T follicular helper cell (primary cell): Measurements from ENCODE around the gene CHMP4B.
"Not testable (repeated sequence)": the region's sequence is repeated elsewhere in the genome, so short reads cannot be mapped to it uniquely, and the experiment has no call there.

ENCODE experiments used
- DNase-seq: peaks from one replicate; pipeline ENCODE4 v3.0.0-alpha.2; 2020; ENCODE audit warnings: low read depth

CHMP4B gene

DNA sequence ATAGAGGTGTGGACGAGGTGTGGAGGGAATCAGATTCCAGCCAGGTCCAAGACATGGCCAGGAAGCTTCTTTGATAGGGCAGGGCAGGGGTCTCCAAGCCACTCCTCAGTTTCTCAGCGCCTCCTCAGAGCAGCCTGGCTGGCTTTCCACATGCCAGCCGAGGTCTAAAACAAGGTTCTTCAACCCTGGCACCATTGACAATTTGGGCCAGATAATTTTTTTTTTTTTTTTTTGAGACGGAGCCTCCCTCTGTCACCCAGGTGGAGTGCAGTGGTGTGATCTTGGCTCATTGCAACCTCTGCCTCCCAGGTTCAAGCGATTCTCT is 21.3 kb upstream of the CHMP4B start:
- no peak for DNase-seq

GRCh38 chr20:33790566-33790965 is 20.6 kb upstream of the CHMP4B start:
- DNase-seq: no peak

GRCh38 chr20:33791021-33791420 is 20.1 kb upstream of the CHMP4B start:
- no peak for DNase-seq

- no peak for DNase-seq
Observed at GRCh38 chr20:33791540-33791939, 19.6 kb upstream of the CHMP4B start.

- DNase-seq: peak; percentile 33
Observed at GRCh38 chr20:33791959-33792597, 19.1 kb upstream of the CHMP4B start.

- DNase-seq: not testable (repeated sequence)
Observed at GRCh38 chr20:33792598-33792989, 18.6 kb upstream of the CHMP4B start.

DNA sequence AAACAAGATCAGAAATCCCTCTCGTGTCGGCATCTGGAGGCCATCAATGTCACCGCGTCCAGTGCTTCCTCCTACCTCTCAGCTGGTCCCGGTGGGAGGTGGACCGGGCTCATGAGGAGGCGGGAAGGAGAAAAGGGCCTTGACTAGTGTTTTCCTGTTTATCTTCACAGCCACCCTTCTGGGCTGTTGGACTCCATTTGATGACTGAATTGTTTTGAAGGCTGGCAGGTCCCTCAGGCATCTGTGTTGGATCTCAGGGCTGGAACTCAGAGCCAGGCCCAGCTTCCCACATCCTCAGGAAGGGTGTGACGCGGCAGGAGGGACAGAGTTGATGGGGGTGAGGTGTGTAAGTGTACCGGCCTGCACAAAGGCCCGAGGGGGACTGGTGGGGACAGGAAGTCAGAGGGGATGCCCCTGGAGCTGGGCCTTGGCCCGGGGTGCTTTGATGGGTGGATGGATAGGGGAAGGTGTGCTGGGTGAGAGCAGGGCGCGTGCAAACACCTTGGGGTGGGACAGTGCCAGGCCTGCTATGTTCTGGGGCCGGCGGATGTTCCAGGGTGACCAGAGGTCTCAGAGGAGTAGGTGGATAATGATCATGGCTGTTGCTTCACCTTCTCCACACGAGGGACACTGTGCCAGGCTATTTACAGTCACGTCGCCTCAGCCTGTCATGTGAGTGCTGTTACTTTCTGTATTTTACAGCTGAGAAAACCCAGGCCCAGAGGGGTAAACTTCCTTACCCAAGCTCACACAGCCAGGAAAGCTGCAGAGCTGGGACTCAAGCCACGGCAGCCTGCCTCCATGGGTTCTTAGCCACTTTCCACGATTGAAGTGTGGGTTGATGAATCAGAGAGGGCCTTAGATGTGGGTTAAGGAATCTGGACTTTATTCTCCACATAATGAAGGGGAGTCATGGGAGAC is 17.9 kb upstream of the CHMP4B start:
- no peak for DNase-seq

DNA sequence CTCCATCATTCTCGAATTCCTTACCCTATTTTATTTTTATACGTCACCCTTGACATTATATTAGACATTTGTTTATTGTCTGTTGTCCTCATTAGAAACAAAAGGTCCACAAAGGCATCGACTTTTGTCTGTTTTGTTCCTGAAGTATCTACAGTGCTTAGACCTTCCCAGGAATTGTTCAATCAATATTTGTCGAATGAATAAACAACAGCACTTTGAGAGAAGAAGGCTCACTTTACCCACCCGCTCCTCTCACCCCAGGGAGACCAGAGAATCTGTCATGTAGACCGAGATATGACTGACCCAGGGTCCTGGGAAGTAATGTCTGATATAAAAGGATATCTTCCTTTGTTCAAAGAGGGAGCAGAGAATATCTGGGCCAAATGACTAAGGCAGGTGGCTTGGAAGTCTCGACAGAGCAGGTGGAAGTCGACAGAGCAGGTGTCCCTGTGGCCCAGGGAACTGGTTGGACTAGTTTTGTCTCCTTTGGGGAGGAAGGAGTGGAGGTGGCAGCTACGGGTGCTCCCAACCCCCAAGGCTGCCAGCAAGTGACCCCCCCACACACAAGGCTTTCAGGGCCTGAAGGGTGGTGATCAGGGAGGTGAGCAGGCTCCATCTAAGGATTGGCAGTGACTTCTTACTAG is 14.8 kb upstream of the CHMP4B start:
- DNase-seq: no peak

DNA sequence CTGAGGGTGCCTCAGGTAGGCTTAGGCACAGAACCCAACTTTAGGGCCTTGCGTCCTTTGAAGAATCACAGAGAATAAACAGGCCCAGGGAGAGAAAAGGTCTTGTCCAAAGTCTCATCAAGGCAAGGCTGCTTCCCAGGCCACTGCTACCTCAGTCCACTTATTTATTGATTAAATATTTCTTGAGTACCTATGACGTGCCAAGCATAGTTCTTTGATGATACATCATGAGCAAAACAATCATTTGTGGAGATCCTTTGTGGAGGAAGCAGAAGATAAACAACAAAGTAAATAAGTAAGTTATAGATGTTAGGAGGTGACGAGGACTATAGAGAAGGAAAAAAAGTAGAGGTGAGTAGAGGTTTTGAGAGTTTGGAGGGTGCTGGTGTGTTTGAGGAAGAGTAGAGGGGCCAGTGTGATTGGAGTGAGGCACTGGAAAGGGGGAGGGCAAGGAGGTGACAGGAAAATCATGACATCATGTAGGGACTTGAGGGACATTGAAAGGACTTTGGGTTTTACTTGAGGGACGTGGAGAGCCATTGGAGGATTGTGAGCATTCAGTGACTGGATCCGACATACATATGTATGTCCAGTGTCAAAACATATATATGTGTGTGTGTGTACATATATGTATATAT is 14.1 kb upstream of the CHMP4B start:
- no peak for DNase-seq

- DNase-seq: no peak
Observed at GRCh38 chr20:33798444-33798843, 12.7 kb upstream of the CHMP4B start.

DNA sequence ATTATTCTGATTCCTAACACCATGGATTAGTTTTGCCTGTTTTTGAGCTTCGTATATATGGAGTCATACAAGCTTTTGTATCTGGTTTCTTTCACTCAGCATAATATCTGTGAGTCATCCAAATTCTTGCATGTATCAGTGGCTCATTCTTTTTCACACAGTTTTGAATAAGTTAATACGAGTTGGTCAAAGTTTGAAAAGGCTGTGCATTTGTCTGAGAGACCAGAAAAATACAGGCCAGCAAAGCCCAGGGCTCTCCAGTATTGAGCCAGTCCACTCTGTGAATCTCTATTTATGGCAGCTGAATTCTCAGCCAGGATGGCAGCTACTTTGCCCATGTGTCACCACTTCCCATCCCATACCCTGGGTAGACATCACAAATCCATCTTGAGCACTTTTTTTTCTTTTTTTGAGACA is 7.2 kb upstream of the CHMP4B start:
- no peak for DNase-seq

- no peak for DNase-seq
Observed at GRCh38 chr20:33808388-33808787, 2.8 kb upstream of the CHMP4B start.

DNA sequence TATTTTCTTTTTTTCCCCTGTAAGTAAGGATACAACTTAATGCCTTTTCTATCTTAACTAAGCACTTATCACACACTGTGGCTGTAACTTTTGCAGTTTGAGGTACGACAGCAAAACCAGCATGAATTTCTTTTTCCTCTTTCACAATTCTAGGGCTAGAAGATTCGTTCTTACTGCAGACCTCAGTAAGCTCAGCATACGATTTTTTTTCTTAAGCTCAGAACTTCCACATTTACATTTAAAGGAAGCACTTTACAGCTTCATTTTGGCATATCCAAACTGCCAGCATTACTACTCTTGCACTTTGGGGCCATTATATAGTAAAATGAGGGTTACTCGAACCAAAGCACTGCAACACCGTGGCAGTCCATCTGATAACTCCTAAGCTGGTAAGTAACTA is 889 bp upstream of the CHMP4B start:
- DNase-seq: no peak

DNA sequence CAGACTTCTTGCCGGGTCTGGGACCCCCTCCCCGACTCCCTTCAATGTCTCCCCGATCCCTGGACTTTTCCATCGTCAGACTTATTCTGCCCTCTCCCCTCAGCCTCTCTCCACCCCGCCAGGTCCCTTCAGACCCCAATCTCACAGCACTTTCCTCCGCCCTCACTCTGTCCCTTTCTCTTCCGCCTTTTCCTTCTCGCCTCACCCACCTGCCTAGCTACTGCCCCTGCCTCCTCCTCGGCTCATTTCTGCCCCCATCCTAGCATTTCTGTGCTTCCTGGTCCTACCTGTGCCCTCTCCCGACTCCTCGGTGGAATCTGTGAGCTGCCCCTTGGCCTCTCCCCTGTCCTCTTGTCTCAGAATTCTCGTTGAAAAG is 616 bp downstream of the CHMP4B start:
- DNase-seq: no peak

DNA sequence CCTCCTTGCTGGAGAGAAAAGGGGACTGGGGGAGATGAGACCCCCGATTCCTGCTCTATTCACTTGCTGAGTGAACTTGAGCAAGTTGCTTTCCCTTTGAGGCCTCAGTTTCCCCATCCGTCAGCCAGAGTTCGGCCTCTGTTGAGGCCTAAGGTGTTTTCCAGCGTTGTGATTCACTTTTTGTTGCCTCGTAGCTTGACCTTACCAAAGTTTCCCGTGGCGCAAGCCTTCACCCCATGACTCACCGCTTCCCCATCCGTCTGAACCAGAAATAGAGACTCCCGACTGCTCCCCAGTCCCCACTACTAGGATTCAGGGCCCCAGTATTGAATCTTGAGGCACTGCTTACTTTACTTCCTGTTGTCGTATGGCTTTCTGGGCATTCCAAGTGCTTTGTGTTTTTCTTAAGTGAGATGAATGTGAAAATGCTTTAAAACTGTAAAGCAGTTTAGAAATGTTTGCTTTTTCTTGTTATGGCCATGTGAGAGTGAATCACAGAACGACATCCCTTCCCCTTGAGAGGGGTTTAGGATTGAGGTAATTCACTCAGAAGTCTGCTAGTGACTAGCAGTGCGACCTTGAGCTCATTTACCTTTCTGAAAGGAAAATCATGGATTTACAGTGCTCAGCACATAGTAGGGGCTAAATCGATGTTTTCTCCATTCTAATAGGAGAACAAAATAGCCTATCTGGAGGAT is 1.2 kb downstream of the CHMP4B start:
- peak; percentile 2 for DNase-seq

DNA sequence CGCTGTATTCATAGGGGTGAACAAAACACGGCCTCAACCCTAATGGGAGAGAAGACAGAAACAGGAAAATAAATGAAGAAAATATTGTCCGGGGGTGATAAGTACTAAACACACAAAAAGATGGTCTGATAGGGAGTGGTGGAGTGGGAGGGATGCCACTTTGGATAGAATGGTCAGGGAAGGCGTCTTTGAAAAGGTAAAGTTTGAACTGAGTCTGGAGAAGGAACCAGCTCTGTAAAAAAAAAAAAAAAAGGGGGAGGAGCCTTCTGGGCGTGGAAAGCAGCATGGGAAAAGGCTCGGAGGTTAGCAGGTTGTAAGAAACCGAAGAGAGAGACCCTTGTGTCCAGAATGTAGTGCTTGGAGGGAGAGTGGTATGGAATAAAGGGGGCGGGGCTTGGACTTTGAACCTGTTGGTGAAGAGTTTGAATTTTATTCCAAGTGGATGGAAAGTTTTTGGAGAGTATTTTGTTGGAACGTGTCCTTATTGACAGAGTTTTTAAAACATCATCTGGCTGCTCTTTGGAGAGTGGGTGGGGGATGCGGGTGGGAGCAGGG is 1.8 kb downstream of the CHMP4B start:
- DNase-seq: no peak

DNA sequence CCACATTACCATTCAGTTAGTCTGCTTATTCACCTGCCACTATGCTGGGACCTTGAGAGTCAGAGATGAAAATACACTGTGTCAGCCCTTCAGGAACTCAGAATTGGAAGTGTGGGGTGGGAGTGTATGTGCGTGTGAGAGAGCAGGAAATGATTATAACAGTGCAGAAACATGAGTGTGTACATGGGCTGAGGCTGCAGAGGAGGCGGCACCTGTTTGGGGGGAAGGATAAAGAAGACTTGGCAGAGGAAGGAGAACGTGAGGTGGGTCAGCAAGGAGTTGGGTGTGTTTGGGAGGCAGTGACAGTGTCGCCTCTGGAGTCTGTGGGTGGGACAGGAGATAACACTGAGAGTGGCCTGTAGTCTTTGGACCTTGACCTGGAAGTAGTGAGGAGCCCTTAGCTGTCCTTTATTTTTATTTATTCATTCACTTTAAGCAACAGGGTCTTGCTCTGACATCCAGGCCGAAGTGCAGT is 3.1 kb downstream of the CHMP4B start:
- DNase-seq: no peak

DNA sequence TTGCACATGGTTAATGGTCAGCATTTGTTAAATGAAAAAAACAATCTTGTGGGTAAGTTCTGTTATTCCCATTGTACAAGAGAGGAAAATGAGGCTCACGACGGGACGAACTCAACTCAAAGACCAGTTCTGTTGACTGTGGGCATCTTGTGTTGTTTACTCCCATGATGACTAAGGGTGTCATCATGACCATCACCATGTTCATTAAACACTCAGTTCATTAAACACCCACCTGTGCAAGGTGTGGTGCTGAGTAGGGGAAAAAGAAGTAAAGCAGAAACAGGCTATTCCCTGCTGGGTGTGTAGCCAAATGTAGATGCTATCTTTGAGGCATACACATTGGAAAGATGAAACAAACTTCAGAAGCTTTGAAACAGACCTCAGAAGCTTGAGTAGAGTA is 4.5 kb downstream of the CHMP4B start:
- DNase-seq: no peak

GRCh38 chr20:33816191-33816590 is 5.0 kb downstream of the CHMP4B start:
- DNase-seq: no peak

GRCh38 chr20:33817411-33817810 is 6.3 kb downstream of the CHMP4B start:
- DNase-seq: no peak

DNA sequence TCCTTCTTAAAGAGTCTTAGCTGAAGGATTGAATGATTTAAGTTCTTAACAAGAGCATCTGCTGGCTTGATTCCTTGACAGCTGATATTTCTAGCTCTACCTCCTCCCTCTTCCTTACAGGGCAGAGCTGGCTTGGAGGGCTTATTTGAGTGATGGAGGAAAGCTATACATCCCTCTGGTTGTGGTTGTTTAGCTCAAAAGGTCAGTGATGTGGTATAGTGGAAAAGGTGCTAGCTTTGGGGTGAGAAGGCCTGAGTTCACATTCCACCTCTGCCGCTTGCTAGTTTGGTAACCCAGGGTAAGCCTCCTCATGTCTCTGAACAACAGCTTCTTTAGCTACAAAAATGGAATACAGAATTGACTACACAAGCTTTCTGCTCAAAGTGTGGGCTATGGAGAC is 8.3 kb downstream of the CHMP4B start:
- no peak for DNase-seq

DNA sequence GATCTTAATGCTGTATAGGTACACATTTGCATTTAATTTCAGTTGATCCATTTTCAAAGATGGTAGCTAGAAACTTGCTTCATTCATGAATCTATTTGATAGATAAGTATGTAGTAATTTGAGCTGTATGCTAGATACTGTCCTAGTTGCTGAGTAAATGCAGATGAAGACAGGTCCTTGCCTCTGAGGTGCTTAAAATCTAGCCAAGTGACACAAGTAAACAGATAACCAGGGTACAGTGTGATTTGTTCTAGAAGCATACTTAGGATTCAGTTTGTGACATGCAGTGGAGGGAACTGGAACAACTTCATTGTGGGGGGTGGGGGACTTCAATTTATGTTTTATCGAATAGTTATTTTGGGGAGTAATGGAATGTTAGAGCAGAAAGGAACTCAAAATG is 9.2 kb downstream of the CHMP4B start:
- DNase-seq: no peak
